GM19099 (cell line): Measurements from ENCODE around the gene ABCA9.

Source experiments
- POLR2A ChIP-seq: IDR thresholded peaks from 3 replicates; pipeline ENCODE4 v1.6.1; 2011; ENCODE audit warnings: low read depth; ENCODE audit not compliant: insufficient read length; ENCODE audit errors: extremely low read depth

The ABCA9 gene

GRCh38 chr17:68942389-68942788 is 118.3 kb downstream of the ABCA9 start:
- no peak for TF ChIP-seq POLR2A

DNA sequence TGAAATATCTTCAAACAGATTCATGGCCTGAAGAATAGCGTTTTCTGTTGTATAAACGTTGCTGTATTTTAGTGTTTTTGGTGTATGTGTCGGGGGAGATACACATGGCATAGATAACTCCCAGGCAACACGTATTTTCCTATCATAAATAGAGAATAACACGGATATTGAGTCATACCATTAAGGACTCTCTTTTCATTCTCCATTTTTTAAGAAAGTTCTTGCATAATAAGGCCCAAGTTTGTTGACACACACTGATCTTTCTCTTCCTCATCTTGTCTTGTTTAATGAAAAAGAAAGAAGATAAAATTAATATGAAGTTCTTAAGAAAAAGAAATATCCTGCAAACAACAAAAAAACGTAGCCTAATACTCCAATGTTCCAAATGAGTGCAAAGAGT is 119.0 kb downstream of the ABCA9 start:
- no peak for TF ChIP-seq POLR2A

- TF ChIP-seq POLR2A = no peak
Observed at GRCh38 chr17:68939195-68939594, 121.5 kb downstream of the ABCA9 start.

DNA sequence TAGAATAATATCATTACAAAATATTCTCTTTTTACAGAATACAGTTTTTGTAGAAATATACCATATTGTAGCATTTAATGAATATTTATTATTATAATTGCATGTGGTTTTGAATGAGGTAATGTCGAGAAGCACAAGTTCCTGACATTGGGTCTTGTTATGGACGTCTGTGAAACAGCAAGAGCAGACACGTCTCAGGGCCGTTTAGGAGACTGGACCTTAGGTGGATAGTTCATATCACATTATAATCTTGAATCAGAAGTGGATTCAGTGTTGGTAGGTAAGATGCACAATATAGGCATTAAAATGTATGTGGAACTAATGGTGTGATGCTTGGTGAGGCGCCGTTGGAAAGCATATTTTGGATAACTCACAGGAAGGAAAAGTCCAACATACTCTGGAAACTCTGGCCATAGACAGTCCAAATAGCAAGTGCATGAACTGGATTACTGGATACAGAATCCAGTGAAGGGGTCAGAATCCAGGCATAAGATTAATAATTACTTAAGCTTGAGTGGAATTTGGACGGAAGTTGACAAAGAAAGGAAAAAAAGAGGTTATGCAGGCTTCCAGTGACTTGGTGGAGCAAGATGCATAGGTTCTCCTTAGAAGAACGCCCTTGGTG is 122.7 kb downstream of the ABCA9 start:
- no peak for TF ChIP-seq POLR2A

GRCh38 chr17:68927516-68927915 is 133.2 kb downstream of the ABCA9 start:
- no peak for TF ChIP-seq POLR2A

DNA sequence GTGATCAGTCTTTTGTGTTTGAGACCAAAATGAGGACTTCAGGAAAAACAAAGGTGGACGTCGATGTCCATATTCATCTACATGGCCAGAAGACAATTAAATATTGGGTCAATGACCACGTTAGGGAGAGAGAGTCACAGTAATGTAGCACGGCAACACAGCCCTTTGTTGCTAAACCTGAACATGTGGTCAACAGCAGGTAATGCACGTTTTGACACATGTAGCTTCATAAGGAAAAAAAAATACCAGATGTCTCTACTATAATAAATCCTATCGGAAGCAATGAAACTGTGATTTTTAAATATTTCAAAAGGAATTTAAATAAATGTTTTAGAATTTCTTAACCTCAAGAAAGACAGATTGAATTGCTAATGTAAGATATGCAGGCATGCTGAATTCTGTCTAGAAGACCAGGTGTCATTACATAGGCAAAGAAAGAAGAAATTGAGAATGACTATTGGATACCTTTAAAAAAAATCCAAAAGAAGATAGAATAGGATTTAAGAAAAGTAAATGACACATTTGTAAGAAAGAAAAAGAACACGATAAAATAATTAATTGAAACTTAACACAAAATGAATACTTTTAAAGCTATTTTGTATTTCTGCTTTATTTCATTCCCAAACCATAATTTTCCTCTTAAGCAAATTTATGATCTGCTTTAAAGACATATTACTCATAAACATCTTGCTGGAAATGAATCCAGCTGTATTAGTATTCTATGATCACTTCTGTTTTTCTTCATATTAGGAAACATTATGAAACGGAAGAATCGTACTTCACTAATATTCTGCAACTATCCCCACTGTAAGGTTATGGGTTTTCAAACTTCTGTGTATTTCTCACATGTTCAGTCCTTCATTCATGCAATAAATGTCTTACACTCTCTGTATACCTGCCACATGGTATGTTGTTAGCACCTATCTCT is 135.7 kb downstream of the ABCA9 start:
- TF ChIP-seq POLR2A = no peak
